Mesenchymal stem cell (in vitro differentiated cells and primary cell): Measurements from ENCODE around the gene KANSL3.
A peak's percentile ranks its signal among the peaks of the same experiment; 100 is the strongest.
"Not testable (repeated sequence)": the region's sequence is repeated elsewhere in the genome, so short reads cannot be mapped to it uniquely, and the experiment has no call there.

Source experiments
- DNase-seq: peaks from one replicate; pipeline ENCODE4 v3.0.0-alpha.2; 2013
- H2AFZ ChIP-seq: one replicate; pipeline ENCODE4 v1.6.1; 2013; ENCODE audit warnings: low read depth, mild to moderate bottlenecking, control low read depth, inconsistent platforms, low read length, moderate library complexity
- H2AK5ac ChIP-seq: 2 replicates; pipeline ENCODE4 v1.6.1; 2013; ENCODE audit warnings: low read length, moderate library complexity, mild to moderate bottlenecking, inconsistent platforms; ENCODE audit not compliant: severe bottlenecking
- H2BK120ac ChIP-seq: one replicate; pipeline ENCODE4 v1.6.1; 2013; ENCODE audit warnings: low read depth, mild to moderate bottlenecking, inconsistent platforms, low read length, moderate library complexity
- H2BK12ac ChIP-seq, 2 experiments: one replicate each; pipeline ENCODE4 v1.6.1; 2013; ENCODE audit warnings: inconsistent platforms in 2 of 2, low read length in 2 of 2, mild to moderate bottlenecking in 2 of 2, moderate library complexity in 2 of 2, control low read depth in 1 of 2
- H2BK15ac ChIP-seq: one replicate; pipeline ENCODE4 v1.6.1; 2013; ENCODE audit warnings: mild to moderate bottlenecking, low read depth, inconsistent platforms; ENCODE audit not compliant: poor library complexity, severe bottlenecking
- H2BK5ac ChIP-seq: 2 replicates; pipeline ENCODE4 v1.6.1; 2013; ENCODE audit warnings: low read depth, mild to moderate bottlenecking, low read length, control low read depth, inconsistent platforms; ENCODE audit not compliant: poor library complexity, severe bottlenecking
- H3K14ac ChIP-seq, 2 experiments: one replicate each; pipeline ENCODE4 v1.6.1; 2013; ENCODE audit warnings: inconsistent platforms in 2 of 2, low read length in 2 of 2, control low read depth in 1 of 2, mild to moderate bottlenecking in 1 of 2, moderate library complexity in 1 of 2
- H3K18ac ChIP-seq, 2 experiments: one replicate each; pipeline ENCODE4 v1.6.1; 2013; ENCODE audit warnings: inconsistent platforms in 2 of 2, low read length in 2 of 2, control low read depth in 1 of 2, low read depth in 1 of 2, mild to moderate bottlenecking in 1 of 2
- H3K23ac ChIP-seq, 2 experiments: one replicate each; pipeline ENCODE4 v1.6.1; 2013; ENCODE audit warnings: inconsistent platforms in 2 of 2, low read length in 2 of 2, mild to moderate bottlenecking in 2 of 2, moderate library complexity in 2 of 2, control low read depth in 1 of 2
- H3K27ac ChIP-seq: 2 replicates; pipeline ENCODE4 v1.5.1; 2013; ENCODE audit warnings: mild to moderate bottlenecking, moderate library complexity, low read length, control low read depth, inconsistent platforms; ENCODE audit not compliant: poor library complexity, severe bottlenecking
- H3K27me3 ChIP-seq, 2 experiments: 2 replicates each; pipeline versions ENCODE4 v1.6.1 to v1.7.0; 2013; ENCODE audit warnings: low read length in 2 of 2, mild to moderate bottlenecking in 2 of 2, moderate library complexity in 2 of 2, control low read depth in 1 of 2, inconsistent platforms in 1 of 2; ENCODE audit not compliant: control insufficient read depth in 1 of 2, insufficient read depth in 1 of 2
- H3K36me3 ChIP-seq, 2 experiments: 2 replicates each; pipeline versions ENCODE4 v1.6.1 to v1.7.0; 2013; ENCODE audit warnings: low read length in 2 of 2, control low read depth in 1 of 2, inconsistent platforms in 1 of 2, low read depth in 1 of 2, mild to moderate bottlenecking in 1 of 2; ENCODE audit not compliant: insufficient read depth in 2 of 2, control insufficient read depth in 1 of 2
- H3K4ac ChIP-seq, 2 experiments: one replicate each; pipeline ENCODE4 v1.6.1; 2013; ENCODE audit warnings: inconsistent platforms in 2 of 2, low read length in 2 of 2, mild to moderate bottlenecking in 2 of 2, moderate library complexity in 2 of 2, control low read depth in 1 of 2, low read depth in 1 of 2
- H3K4me1 ChIP-seq: 2 replicates; pipeline ENCODE4 v1.6.1; 2013; ENCODE audit warnings: low read depth, low read length, control low read depth; ENCODE audit not compliant: control insufficient read depth, insufficient read depth
- H3K4me2 ChIP-seq: 2 replicates; pipeline ENCODE4 v1.6.1; 2013; ENCODE audit warnings: low read length, mild to moderate bottlenecking, inconsistent platforms; ENCODE audit not compliant: poor library complexity, severe bottlenecking
- H3K4me3 ChIP-seq, 2 experiments: 2 replicates each; pipeline versions ENCODE4 v1.5.1 to v1.7.0; 2013; ENCODE audit warnings: low read length in 2 of 2, mild to moderate bottlenecking in 2 of 2, control low read depth in 1 of 2, low read depth in 1 of 2; ENCODE audit not compliant: insufficient read depth in 1 of 2
- H3K79me1 ChIP-seq: replicated peaks from 2 replicates; pipeline ENCODE4 v1.6.1; 2013; ENCODE audit warnings: mild to moderate bottlenecking, control low read depth, low read length, inconsistent platforms; ENCODE audit not compliant: poor library complexity, severe bottlenecking
- H3K9ac ChIP-seq: 2 replicates; pipeline ENCODE4 v1.7.0; 2013; ENCODE audit warnings: mild to moderate bottlenecking, low read length, moderate library complexity
- H3K9me3 ChIP-seq: 2 replicates; pipeline ENCODE4 v1.7.0; 2013; ENCODE audit warnings: mild to moderate bottlenecking, low read length; ENCODE audit not compliant: control insufficient read depth
- H4K8ac ChIP-seq: one replicate; pipeline ENCODE4 v1.6.1; 2013; ENCODE audit warnings: inconsistent platforms, mild to moderate bottlenecking, low read length, moderate library complexity
- H4K91ac ChIP-seq: one replicate; pipeline ENCODE4 v1.6.1; 2013; ENCODE audit warnings: mild to moderate bottlenecking, low read length, inconsistent platforms
- WGBS: methylation state at CpG from one replicate; pipeline ENCODE4 v1.1.7; 2013; ENCODE audit warnings: mixed read lengths; 5-methylcytosine and 5-hydroxymethylcytosine counted together

Gene KANSL3

DNA sequence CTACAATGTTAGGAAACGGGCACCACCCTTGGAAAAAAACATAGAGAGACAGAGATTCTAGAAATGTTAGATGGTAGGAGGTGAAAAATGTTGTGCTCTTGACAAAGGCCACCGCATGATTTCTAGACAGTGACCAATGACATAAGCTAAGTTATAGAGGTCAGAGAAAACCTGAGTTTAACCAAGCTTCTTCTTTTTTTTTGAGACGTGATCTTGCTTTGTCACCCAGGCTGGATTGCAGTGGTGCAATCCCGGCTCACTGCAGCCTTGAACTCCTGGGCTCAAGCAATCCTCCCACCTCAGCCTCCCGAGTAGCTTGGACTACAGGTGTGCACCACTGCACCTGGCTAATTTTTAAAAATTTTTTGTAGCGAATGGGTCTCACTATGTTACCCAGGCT is 17.4 kb upstream of the KANSL3 start:
- H3K23ac ChIP-seq: no peak overlapping the region
- H3K9ac ChIP-seq: no peak overlapping the region
- no peaks in the 10 kb centered on the region for H3K4me1 ChIP-seq
- no peak overlapping the region for H3K4me3 ChIP-seq
- H2BK5ac ChIP-seq: no peak overlapping the region
- H3K27me3 ChIP-seq: peaks cover 2 to 8% of the 10 kb centered on the region in 2 experiments
- H3K14ac ChIP-seq: no peak overlapping the region
- H2AFZ ChIP-seq: no peak overlapping the region
- no peak overlapping the region for H2BK12ac ChIP-seq
- no peak overlapping the region for H3K4me2 ChIP-seq
- no peak overlapping the region for H3K18ac ChIP-seq
- H3K36me3 ChIP-seq: no peaks in the 10 kb centered on the region
- no peak overlapping the region for H3K27ac ChIP-seq
- H4K91ac ChIP-seq: no peak overlapping the region
- H2AK5ac ChIP-seq: no peak overlapping the region
- no peak for DNase-seq
- 90% methylated on average over 6 of the region's 6 CpGs for WGBS
- H3K9me3 ChIP-seq: no peaks in the 10 kb centered on the region
- H3K79me1 ChIP-seq: no peaks in the 10 kb centered on the region
- no peak overlapping the region for H4K8ac ChIP-seq
- H2BK120ac ChIP-seq: no peak overlapping the region
- no peak overlapping the region for H3K4ac ChIP-seq
- H2BK15ac ChIP-seq: no peak overlapping the region

DNA sequence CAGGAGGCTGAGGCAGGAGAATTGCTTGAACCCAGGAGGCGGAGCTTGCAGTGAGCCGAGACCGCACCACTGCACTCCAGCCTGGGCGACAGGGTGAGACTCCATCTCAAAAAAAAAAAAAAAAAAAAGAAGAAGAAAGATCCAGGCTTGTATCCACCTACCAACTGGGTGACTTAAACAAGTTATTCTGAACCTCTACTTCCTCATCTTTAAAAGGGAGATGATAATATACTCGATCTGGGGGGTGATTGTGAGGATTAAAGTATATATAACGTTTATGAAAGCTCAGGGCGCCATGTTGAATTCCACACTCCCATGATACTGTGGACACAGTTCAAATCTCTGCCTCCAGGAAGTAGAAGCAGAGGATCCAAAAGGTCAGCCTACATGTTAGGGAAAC is 16.7 kb upstream of the KANSL3 start:
- not testable (repeated sequence) for H3K27ac ChIP-seq, H2AFZ ChIP-seq, H4K8ac ChIP-seq, H3K4me1 ChIP-seq, H3K9ac ChIP-seq, H3K14ac ChIP-seq, DNase-seq, H4K91ac ChIP-seq, H3K9me3 ChIP-seq, H3K18ac ChIP-seq, H3K4me3 ChIP-seq, H3K4ac ChIP-seq, H2BK15ac ChIP-seq, H3K4me2 ChIP-seq, H2BK120ac ChIP-seq, H3K79me1 ChIP-seq, H3K36me3 ChIP-seq, H2BK12ac ChIP-seq, H2BK5ac ChIP-seq, H3K23ac ChIP-seq, H2AK5ac ChIP-seq
- peaks cover 6 to 13% of the 10 kb centered on the region in 2 experiments for H3K27me3 ChIP-seq
- whole genome bisulfite sequencing: 97% methylated on average over 3 of the region's 7 CpGs

GRCh38 chr2:96651793-96652192 is 13.7 kb upstream of the KANSL3 start:
- Histone ChIP-seq H3K4me2 (no peak overlapping the region), H3K14ac (no peak overlapping the region), H2AK5ac (no peak overlapping the region), H3K4me1 (no peaks in the 10 kb centered on the region), H2BK5ac (no peak overlapping the region), H3K36me3 (no peaks in the 10 kb centered on the region), H3K23ac (no peak overlapping the region), H2AFZ (no peak overlapping the region), H3K27ac (no peak overlapping the region), H3K27me3 (peaks cover 7 to 13% of the 10 kb centered on the region in 2 experiments), H2BK15ac (no peak overlapping the region), H2BK120ac (no peak overlapping the region), H3K9ac (no peak overlapping the region), H2BK12ac (no peak overlapping the region), H4K91ac (no peak overlapping the region), H3K18ac (no peak overlapping the region), H3K79me1 (no peaks in the 10 kb centered on the region), H3K4me3 (no peak overlapping the region), H3K9me3 (no peaks in the 10 kb centered on the region), H4K8ac (no peak overlapping the region), H3K4ac (no peak overlapping the region)
- no peak for DNase-seq
- WGBS: 95% methylated on average over 8 of the region's 8 CpGs

- H4K8ac ChIP-seq: no peak overlapping the region
- no peak for DNase-seq
- no peak overlapping the region for H3K18ac ChIP-seq
- H2AFZ ChIP-seq: no peak overlapping the region
- no peaks in the 10 kb centered on the region for H3K9me3 ChIP-seq
- no peak overlapping the region for H3K9ac ChIP-seq
- no peak overlapping the region for H3K27ac ChIP-seq
- no peak overlapping the region for H2BK5ac ChIP-seq
- WGBS: 93% methylated on average over 1 of the region's 1 CpG
- no peaks in the 10 kb centered on the region for H3K79me1 ChIP-seq
- no peaks in the 10 kb centered on the region for H3K4me1 ChIP-seq
- H2AK5ac ChIP-seq: no peak overlapping the region
- no peak overlapping the region for H3K14ac ChIP-seq
- peak overlapping the region; percentile 70 for H4K91ac ChIP-seq
- peaks cover 7 to 13% of the 10 kb centered on the region in 2 experiments for H3K27me3 ChIP-seq
- no peak overlapping the region for H2BK15ac ChIP-seq
- no peak overlapping the region for H3K4ac ChIP-seq
- no peak overlapping the region for H3K23ac ChIP-seq
- H3K4me2 ChIP-seq: no peak overlapping the region
- no peaks in the 10 kb centered on the region for H3K36me3 ChIP-seq
- no peak overlapping the region for H2BK120ac ChIP-seq
- no peak overlapping the region for H3K4me3 ChIP-seq
- no peak overlapping the region for H2BK12ac ChIP-seq
These were observed 11.2 kb upstream of the KANSL3 start for GRCh38 chr2:96649342-96649741.
